Parathyroid adenoma (tissue), 2 donors: ENCODE measurements around the gene FCRL6.

ENCODE experiments used
- H2AFZ ChIP-seq: fragments of 300-600 bp; sonication (generic); one replicate; pipeline ENCODE4 v1.7.0; 2017; ENCODE audit warnings: antibody characterized with exemption, mild to moderate bottlenecking
- H3K27ac ChIP-seq: fragments of 300-600 bp; sonication (generic); one replicate; pipeline ENCODE4 v1.7.0; 2017
- H3K27me3 ChIP-seq: fragments of 300-600 bp; sonication (generic); one replicate; pipeline ENCODE4 v1.7.0; 2017; ENCODE audit warnings: low read length; ENCODE audit not compliant: control insufficient read depth, insufficient read depth
- H3K36me3 ChIP-seq: fragments of 300-600 bp; sonication (generic); one replicate; pipeline ENCODE4 v1.7.0; 2017; ENCODE audit warnings: low read length; ENCODE audit not compliant: control insufficient read depth, insufficient read depth
- H3K4me1 ChIP-seq: fragments of 300-600 bp; sonication (generic); one replicate; pipeline ENCODE4 v1.7.0; 2017; ENCODE audit warnings: control low read depth
- H3K4me2 ChIP-seq: fragments of 300-600 bp; sonication (generic); one replicate; pipeline ENCODE4 v1.7.0; 2017; ENCODE audit warnings: low read length
- H3K4me3 ChIP-seq: fragments of 300-600 bp; sonication (generic); one replicate; pipeline ENCODE4 v1.7.0; 2017; ENCODE audit warnings: low read depth, low read length
- H3K79me2 ChIP-seq: fragments of 300-600 bp; sonication (generic); one replicate; pipeline ENCODE4 v1.7.0; 2017; ENCODE audit warnings: control low read depth
- H3K9ac ChIP-seq: fragments of 300-600 bp; sonication (generic); one replicate; pipeline ENCODE4 v1.7.0; 2017; ENCODE audit warnings: mild to moderate bottlenecking
- H3K9me3 ChIP-seq: fragments of 300-600 bp; sonication (generic); one replicate; pipeline ENCODE4 v1.7.0; 2017; ENCODE audit warnings: low read length; ENCODE audit not compliant: control insufficient read depth
- TF ChIP-seq, protein P1 (sequence below): fragments of 300-600 bp; sonication (generic); IDR thresholded peaks from one replicate; pipeline ENCODE4 v1.7.0; 2017; ENCODE audit warnings: antibody characterized with exemption, mild to moderate bottlenecking
- donor health status: primary hyperparathyroidism.

The FCRL6 gene

DNA sequence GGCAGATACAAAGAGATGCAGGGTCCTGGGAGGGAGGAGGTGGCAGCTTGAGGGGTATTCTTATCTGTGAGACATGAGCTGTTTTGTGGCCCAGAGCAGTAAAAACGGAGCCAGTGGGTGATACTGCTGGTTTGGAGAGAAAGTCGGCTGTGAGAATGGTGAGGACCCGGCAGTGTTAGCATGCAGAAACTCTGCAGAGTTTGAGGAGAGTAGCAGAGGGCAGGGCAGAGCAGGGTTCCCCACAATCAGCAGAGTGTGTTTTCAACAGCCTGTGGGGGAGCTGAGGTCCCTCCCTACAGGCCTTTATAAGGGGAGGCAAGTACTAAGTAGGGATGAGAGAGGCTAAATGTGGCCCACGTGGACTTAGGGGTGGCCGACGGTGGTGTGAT, 24.9 kb downstream of the FCRL6 start:
- Histone ChIP-seq H3K9me3 (no peaks in the 10 kb centered on the region), H3K4me3 (no peak overlapping the region), H3K79me2 (no peaks in the 10 kb centered on the region), H3K4me2 (no peak overlapping the region), H3K27me3 (no peaks in the 10 kb centered on the region), H3K9ac (no peak overlapping the region), H3K4me1 (peaks cover 15% of the 10 kb centered on the region), H3K27ac (no peak overlapping the region), H2AFZ (no peak overlapping the region), H3K36me3 (no peaks in the 10 kb centered on the region)
- TF ChIP-seq, protein P1, sequence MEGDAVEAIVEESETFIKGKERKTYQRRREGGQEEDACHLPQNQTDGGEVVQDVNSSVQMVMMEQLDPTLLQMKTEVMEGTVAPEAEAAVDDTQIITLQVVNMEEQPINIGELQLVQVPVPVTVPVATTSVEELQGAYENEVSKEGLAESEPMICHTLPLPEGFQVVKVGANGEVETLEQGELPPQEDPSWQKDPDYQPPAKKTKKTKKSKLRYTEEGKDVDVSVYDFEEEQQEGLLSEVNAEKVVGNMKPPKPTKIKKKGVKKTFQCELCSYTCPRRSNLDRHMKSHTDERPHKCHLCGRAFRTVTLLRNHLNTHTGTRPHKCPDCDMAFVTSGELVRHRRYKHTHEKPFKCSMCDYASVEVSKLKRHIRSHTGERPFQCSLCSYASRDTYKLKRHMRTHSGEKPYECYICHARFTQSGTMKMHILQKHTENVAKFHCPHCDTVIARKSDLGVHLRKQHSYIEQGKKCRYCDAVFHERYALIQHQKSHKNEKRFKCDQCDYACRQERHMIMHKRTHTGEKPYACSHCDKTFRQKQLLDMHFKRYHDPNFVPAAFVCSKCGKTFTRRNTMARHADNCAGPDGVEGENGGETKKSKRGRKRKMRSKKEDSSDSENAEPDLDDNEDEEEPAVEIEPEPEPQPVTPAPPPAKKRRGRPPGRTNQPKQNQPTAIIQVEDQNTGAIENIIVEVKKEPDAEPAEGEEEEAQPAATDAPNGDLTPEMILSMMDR, result no peak

DNA sequence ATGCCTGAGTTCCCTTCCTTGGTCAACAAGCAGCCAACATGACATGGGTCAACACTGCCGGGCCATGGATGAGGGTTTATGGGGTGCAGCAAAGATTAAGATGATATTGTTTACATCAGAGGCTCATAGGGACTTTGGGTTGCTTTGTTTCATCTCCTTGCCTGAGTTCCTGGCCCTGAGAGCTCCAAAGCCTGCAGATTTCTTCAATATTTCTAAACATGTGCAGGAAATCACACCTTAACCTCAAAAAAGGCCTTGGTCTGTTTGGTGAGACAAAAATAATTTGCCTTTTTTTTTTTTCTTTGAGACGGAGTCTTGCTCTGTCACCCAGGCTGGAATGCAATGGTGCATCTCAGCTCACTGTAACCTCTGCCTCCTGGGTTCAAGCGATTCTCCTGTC, 25.4 kb downstream of the FCRL6 start:
- Histone ChIP-seq H3K27me3 (no peaks in the 10 kb centered on the region), H2AFZ (no peak overlapping the region), H3K4me2 (no peak overlapping the region), H3K4me1 (peaks cover 15% of the 10 kb centered on the region), H3K9ac (no peak overlapping the region), H3K79me2 (no peaks in the 10 kb centered on the region), H3K27ac (no peak overlapping the region), H3K36me3 (no peaks in the 10 kb centered on the region), H3K9me3 (no peaks in the 10 kb centered on the region), H3K4me3 (no peak overlapping the region)
- TF ChIP-seq, protein P1, result no peak

GRCh38 chr1:159828176-159828575, 26.0 kb downstream of the FCRL6 start:
- no peak overlapping the region for H3K4me2 ChIP-seq
- no peak overlapping the region for H2AFZ ChIP-seq
- no peaks in the 10 kb centered on the region for H3K36me3 ChIP-seq
- no peak overlapping the region for H3K9ac ChIP-seq
- no peaks in the 10 kb centered on the region for H3K27me3 ChIP-seq
- no peaks in the 10 kb centered on the region for H3K79me2 ChIP-seq
- H3K9me3 ChIP-seq, result no peaks in the 10 kb centered on the region
- H3K4me3 ChIP-seq, result no peak overlapping the region
- peaks cover 15% of the 10 kb centered on the region for H3K4me1 ChIP-seq
- TF ChIP-seq, protein P1, result no peak
- H3K27ac ChIP-seq, result no peak overlapping the region

GRCh38 chr1:159828581-159829272, 26.6 kb downstream of the FCRL6 start:
- TF ChIP-seq, protein P1, result no peak
- no peak overlapping the region for H3K4me2 ChIP-seq
- no peaks in the 10 kb centered on the region for H3K36me3 ChIP-seq
- H3K9ac ChIP-seq, result no peak overlapping the region
- H3K79me2 ChIP-seq, result no peaks in the 10 kb centered on the region
- no peaks in the 10 kb centered on the region for H3K27me3 ChIP-seq
- H3K9me3 ChIP-seq, result no peaks in the 10 kb centered on the region
- peak overlapping the region; percentile 42 for H2AFZ ChIP-seq
- peaks cover 15% of the 10 kb centered on the region for H3K4me1 ChIP-seq
- H3K27ac ChIP-seq, result no peak overlapping the region
- no peak overlapping the region for H3K4me3 ChIP-seq

DNA sequence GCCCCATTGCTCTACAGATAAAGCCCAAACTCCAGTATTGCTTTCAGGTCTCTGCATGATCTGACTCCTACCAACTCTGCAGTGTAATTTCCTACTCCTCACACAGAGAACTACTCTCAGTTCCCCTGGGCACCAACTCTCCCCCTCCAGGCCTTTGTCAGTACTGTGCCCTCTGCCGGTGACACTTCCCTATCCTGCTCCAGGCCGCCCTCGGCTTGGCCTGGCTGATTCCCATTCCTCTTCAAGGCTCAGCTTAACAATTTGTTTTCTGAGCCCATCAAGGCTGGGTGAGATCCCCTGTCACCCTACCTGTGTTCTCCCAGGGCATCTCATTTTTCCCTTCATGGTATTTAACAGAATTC, 27.1 kb downstream of the FCRL6 start:
- TF ChIP-seq, protein P1, result peak; percentile 57
- peaks cover 15% of the 10 kb centered on the region for H3K4me1 ChIP-seq
- H3K79me2 ChIP-seq, result no peaks in the 10 kb centered on the region
- H3K36me3 ChIP-seq, result no peaks in the 10 kb centered on the region
- H3K9ac ChIP-seq, result no peak overlapping the region
- H3K4me3 ChIP-seq, result no peak overlapping the region
- no peak overlapping the region for H3K4me2 ChIP-seq
- no peaks in the 10 kb centered on the region for H3K9me3 ChIP-seq
- H3K27me3 ChIP-seq, result no peaks in the 10 kb centered on the region
- peak overlapping the region; percentile 42 for H2AFZ ChIP-seq
- no peak overlapping the region for H3K27ac ChIP-seq
